Natural killer cell treated with Interleukin-12 subunit alpha and Interleukin-12 subunit beta and Interleukin-15 and Interleukin-18, amount 100 ng/mL, for 72 hours (primary cell): Measurements from ENCODE around the gene PHIP. TPM values are rescaled to one million over a fixed set of nuclear protein-coding genes. Genes with fewer than 3 reads are reported as not detected.
"Not testable (repeated sequence)": the region's sequence is repeated elsewhere in the genome, so short reads cannot be mapped to it uniquely, and the experiment has no call there.

Source experiments
- ATAC-seq, 2 donors: fragments of 150-1000 bp; cut with Tn5 transposase in 1 of 2; sonication (Bioruptor Pico), chemical (Tn5 transposase) in 1 of 2; 2 replicates each; pipeline ENCODE4 v1.10.0; 2021
- DNase-seq: peaks from one replicate; pipeline ENCODE4 v3.0.0; 2022; ENCODE audit warnings: low spot score
- H3K27ac Mint-ChIP-seq, 2 donors: 1 replicate in 1 of 2; 2 replicates in 1 of 2; pipeline ENCODE4 v1.8.0; 2022; ENCODE audit warnings: mixed read lengths in 2 of 2, mild to moderate bottlenecking in 1 of 2, moderate library complexity in 1 of 2
- H3K27me3 Mint-ChIP-seq, 2 donors: 1 replicate in 1 of 2; 2 replicates in 1 of 2; pipeline ENCODE4 v1.8.0; 2022; ENCODE audit warnings: mixed read lengths in 2 of 2
- H3K36me3 Mint-ChIP-seq: one replicate; pipeline ENCODE4 v1.8.0; 2022; ENCODE audit warnings: mixed read lengths
- H3K4me1 Mint-ChIP-seq, 2 donors: 1 replicate in 1 of 2; 2 replicates in 1 of 2; pipeline ENCODE4 v1.8.0; 2022; ENCODE audit warnings: low read depth in 2 of 2, mixed read lengths in 2 of 2, mild to moderate bottlenecking in 1 of 2
- H3K4me3 Mint-ChIP-seq: one replicate; pipeline ENCODE4 v1.8.0; 2022; ENCODE audit warnings: mixed read lengths
- H3K9me3 Mint-ChIP-seq: 2 replicates; pipeline ENCODE4 v1.8.0; 2022; ENCODE audit warnings: mixed read lengths
- total RNA-seq, 2 donors: library from RNA; stranded (reverse); gene quantifications; one replicate each; pipeline ENCODE4 v1.2.3, GENCODE V29; 2022

PHIP gene
- total RNA-seq, 2 donors from 2014 or later: 34.8 to 40.7 TPM

- DNase-seq (no peak), ATAC-seq (no peak)
- Mint-ChIP-seq H3K36me3 (peaks cover 41% of the 10 kb centered on the region), H3K27ac (no peak overlapping the region), H3K9me3 (no peaks in the 10 kb centered on the region), H3K4me3 (no peak overlapping the region), H3K4me1 (peaks cover 0 to 6% of the 10 kb centered on the region in 2 donors), H3K27me3 (no peaks in the 10 kb centered on the region)
Measured at GRCh38 chr6:78984225-78984950, 93.7 kb downstream of the PHIP start.

- Mint-ChIP-seq H3K27ac (no peak overlapping the region), H3K4me3 (no peak overlapping the region), H3K27me3 (no peaks in the 10 kb centered on the region), H3K9me3 (no peaks in the 10 kb centered on the region), H3K4me1 (peaks cover 0 to 3% of the 10 kb centered on the region in 2 donors), H3K36me3 (peaks cover 27% of the 10 kb centered on the region)
- ATAC-seq: no peak
- no peak for DNase-seq
Measured at GRCh38 chr6:78967191-78967590, 110.9 kb downstream of the PHIP start.

- no peaks in the 10 kb centered on the region for H3K9me3 Mint-ChIP-seq
- H3K4me1 Mint-ChIP-seq: peaks cover 0 to 3% of the 10 kb centered on the region in 2 donors
- ATAC-seq: no peak
- H3K36me3 Mint-ChIP-seq: peaks cover 27% of the 10 kb centered on the region
- no peak overlapping the region for H3K4me3 Mint-ChIP-seq
- H3K27ac Mint-ChIP-seq: no peak overlapping the region
- H3K27me3 Mint-ChIP-seq: no peaks in the 10 kb centered on the region
- no peak for DNase-seq
Measured at GRCh38 chr6:78966542-78966941, 111.5 kb downstream of the PHIP start.

GRCh38 chr6:78962448-78962847, 115.6 kb downstream of the PHIP start:
- no peaks in the 10 kb centered on the region for H3K9me3 Mint-ChIP-seq
- H3K36me3 Mint-ChIP-seq: peaks cover 20% of the 10 kb centered on the region
- peaks cover 0 to 2% of the 10 kb centered on the region in 2 donors for H3K4me1 Mint-ChIP-seq
- no peak for ATAC-seq
- no peaks in the 10 kb centered on the region for H3K27me3 Mint-ChIP-seq
- H3K27ac Mint-ChIP-seq: no peak overlapping the region
- no peak overlapping the region for H3K4me3 Mint-ChIP-seq
- no peak for DNase-seq

- Mint-ChIP-seq H3K27ac (no peak overlapping the region), H3K27me3 (no peaks in the 10 kb centered on the region), H3K9me3 (no peaks in the 10 kb centered on the region), H3K4me3 (no peak overlapping the region), H3K4me1 (peaks cover 8% of the 10 kb centered on the region in 2 donors), H3K36me3 (peaks cover 41% of the 10 kb centered on the region)
- no peak for DNase-seq
- ATAC-seq: no peak
Measured at GRCh38 chr6:78954740-78955139, 123.3 kb downstream of the PHIP start.

- H3K4me1 Mint-ChIP-seq: peaks cover 8% of the 10 kb centered on the region in 2 donors
- H3K36me3 Mint-ChIP-seq: peaks cover 51% of the 10 kb centered on the region
- ATAC-seq (no peak), DNase-seq (no peak)
- no peak overlapping the region for H3K4me3 Mint-ChIP-seq
- peaks cover 2% of the 10 kb centered on the region for H3K9me3 Mint-ChIP-seq
- no peaks in the 10 kb centered on the region for H3K27me3 Mint-ChIP-seq
- H3K27ac Mint-ChIP-seq: no peak overlapping the region
Measured at GRCh38 chr6:78953798-78954197, 124.3 kb downstream of the PHIP start.

GRCh38 chr6:78952362-78952761, 125.7 kb downstream of the PHIP start:
- Mint-ChIP-seq H3K4me3 (no peak overlapping the region), H3K27ac (peak overlapping the region in 1 of 2 donors; percentile 29), H3K4me1 (peaks cover 5 to 8% of the 10 kb centered on the region in 2 donors), H3K36me3 (peaks cover 61% of the 10 kb centered on the region), H3K9me3 (peaks cover 3% of the 10 kb centered on the region), H3K27me3 (no peaks in the 10 kb centered on the region)
- DNase-seq (no peak), ATAC-seq (no peak)

- H3K9me3 Mint-ChIP-seq: peaks cover 3% of the 10 kb centered on the region
- H3K27ac Mint-ChIP-seq: no peak overlapping the region
- DNase-seq (no peak), ATAC-seq (no peak)
- H3K36me3 Mint-ChIP-seq: peaks cover 66% of the 10 kb centered on the region
- no peak overlapping the region for H3K4me3 Mint-ChIP-seq
- no peaks in the 10 kb centered on the region for H3K27me3 Mint-ChIP-seq
- H3K4me1 Mint-ChIP-seq: peaks cover 4 to 5% of the 10 kb centered on the region in 2 donors
Measured at GRCh38 chr6:78948785-78949184, 129.3 kb downstream of the PHIP start.

GRCh38 chr6:78947962-78948361, 130.1 kb downstream of the PHIP start:
- Mint-ChIP-seq H3K36me3 (peaks cover 64% of the 10 kb centered on the region), H3K27ac (no peak overlapping the region), H3K9me3 (peaks cover 3% of the 10 kb centered on the region), H3K4me3 (no peak overlapping the region), H3K27me3 (no peaks in the 10 kb centered on the region), H3K4me1 (peaks cover 4 to 5% of the 10 kb centered on the region in 2 donors)
- ATAC-seq (no peak), DNase-seq (no peak)

- peaks cover 60% of the 10 kb centered on the region for H3K36me3 Mint-ChIP-seq
- DNase-seq: no peak
- no peak overlapping the region for H3K27ac Mint-ChIP-seq
- ATAC-seq: no peak
- H3K4me1 Mint-ChIP-seq: peaks cover 3 to 5% of the 10 kb centered on the region in 2 donors
- H3K27me3 Mint-ChIP-seq: no peaks in the 10 kb centered on the region
- peaks cover 3% of the 10 kb centered on the region for H3K9me3 Mint-ChIP-seq
- no peak overlapping the region for H3K4me3 Mint-ChIP-seq
Measured at GRCh38 chr6:78947529-78947928, 130.5 kb downstream of the PHIP start.

- DNase-seq: no peak
- H3K27me3 Mint-ChIP-seq: no peaks in the 10 kb centered on the region
- H3K27ac Mint-ChIP-seq: no peak overlapping the region
- no peak overlapping the region for H3K4me3 Mint-ChIP-seq
- peaks cover 34% of the 10 kb centered on the region for H3K36me3 Mint-ChIP-seq
- ATAC-seq: no peak
- H3K4me1 Mint-ChIP-seq: no peaks in the 10 kb centered on the region
- no peaks in the 10 kb centered on the region for H3K9me3 Mint-ChIP-seq
Measured at GRCh38 chr6:78942446-78942845, 135.6 kb downstream of the PHIP start.

GRCh38 chr6:78936515-78936914, 141.5 kb downstream of the PHIP start:
- DNase-seq (no peak), ATAC-seq (no peak)
- peaks cover 0 to 4% of the 10 kb centered on the region in 2 donors for H3K4me1 Mint-ChIP-seq
- peaks cover 4% of the 10 kb centered on the region for H3K9me3 Mint-ChIP-seq
- H3K4me3 Mint-ChIP-seq: no peak overlapping the region
- H3K36me3 Mint-ChIP-seq: peaks cover 14% of the 10 kb centered on the region
- H3K27me3 Mint-ChIP-seq: no peaks in the 10 kb centered on the region
- no peak overlapping the region for H3K27ac Mint-ChIP-seq

GRCh38 chr6:78935553-78935952, 142.5 kb downstream of the PHIP start:
- peaks cover 6% of the 10 kb centered on the region for H3K36me3 Mint-ChIP-seq
- DNase-seq: no peak
- H3K27ac Mint-ChIP-seq: no peak overlapping the region
- peaks cover 0 to 4% of the 10 kb centered on the region in 2 donors for H3K4me1 Mint-ChIP-seq
- ATAC-seq: no peak
- H3K9me3 Mint-ChIP-seq: peaks cover 4% of the 10 kb centered on the region
- no peaks in the 10 kb centered on the region for H3K27me3 Mint-ChIP-seq
- H3K4me3 Mint-ChIP-seq: no peak overlapping the region

GRCh38 chr6:78925317-78925716, 152.7 kb downstream of the PHIP start:
- Mint-ChIP-seq H3K36me3 (peaks cover 29% of the 10 kb centered on the region), H3K9me3 (peaks cover 25% of the 10 kb centered on the region), H3K4me1 (no peaks in the 10 kb centered on the region), H3K27me3 (peaks cover 12 to 20% of the 10 kb centered on the region in 2 donors), H3K4me3 (no peak overlapping the region), H3K27ac (no peak overlapping the region)
- ATAC-seq (no peak), DNase-seq (no peak)

- not testable (repeated sequence) for H3K4me3 Mint-ChIP-seq, H3K27me3 Mint-ChIP-seq, H3K4me1 Mint-ChIP-seq, H3K27ac Mint-ChIP-seq, DNase-seq, ATAC-seq
- peaks cover 40% of the 10 kb centered on the region for H3K36me3 Mint-ChIP-seq
- peaks cover 24% of the 10 kb centered on the region for H3K9me3 Mint-ChIP-seq
Measured at GRCh38 chr6:78921168-78921567, 156.9 kb downstream of the PHIP start.
